ENCODE measurements around the gene ZNF112.

ZNF112 gene

GRCh38 chr19:44280916-44281315 is 75.6 kb downstream of the ZNF112 start:
- DNase-seq: no peak

DNA sequence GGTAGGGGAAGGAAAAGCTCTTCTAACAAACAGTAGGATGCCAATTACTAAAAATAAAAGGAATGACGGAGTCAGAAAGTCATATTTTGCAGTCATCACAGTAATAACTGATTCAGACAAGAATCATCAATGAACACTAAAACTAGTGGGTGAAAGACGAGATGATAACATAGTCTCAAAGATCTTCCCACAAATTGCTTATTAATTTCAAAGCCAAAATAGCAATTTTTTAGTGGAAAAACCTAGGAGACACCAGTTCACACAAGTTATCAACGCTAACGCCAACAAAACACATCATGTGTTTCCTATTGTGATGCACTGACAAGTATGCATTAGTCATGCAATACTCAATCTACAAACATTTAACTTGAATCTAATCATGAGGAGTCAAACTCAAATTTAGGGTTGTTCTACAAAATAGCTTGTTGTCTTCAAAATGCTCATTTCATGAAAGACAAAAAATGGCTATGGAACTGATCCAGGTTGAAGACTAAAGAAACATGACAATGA is 78.2 kb downstream of the ZNF112 start:
- DNase-seq: no peak

DNA sequence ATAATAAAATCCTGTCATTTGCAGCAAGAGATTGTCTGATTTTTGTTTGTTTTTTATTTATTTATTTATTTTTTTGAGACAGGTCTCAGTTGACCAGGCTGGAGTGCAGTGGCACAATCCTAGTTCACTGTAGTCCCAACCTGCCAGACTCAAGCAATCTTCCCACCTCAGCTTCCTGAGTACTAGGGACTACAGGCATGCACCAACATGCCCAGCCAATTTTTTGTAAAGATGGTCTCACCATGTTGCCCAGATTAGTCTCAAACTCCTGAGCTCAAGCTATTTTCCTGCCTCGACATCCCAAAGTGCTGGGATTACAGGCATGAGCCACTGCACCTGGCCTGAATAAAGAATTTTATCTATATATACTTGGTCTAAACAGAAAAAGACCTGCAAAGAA is 79.1 kb downstream of the ZNF112 start:
- no peak for DNase-seq

Data from suppressor macrophage (primary cell).